GM12864 (cell line): ENCODE data around the gene CHCHD6.

Source experiments
- DNase-seq: peaks from one replicate; pipeline ENCODE4 v3.0.0-alpha.2; 2011; ENCODE audit warnings: low read depth
- H3K4me3 ChIP-seq: 2 replicates; pipeline ENCODE4 v1.5.1; 2011; ENCODE audit warnings: mild to moderate bottlenecking, low read depth, low read length, control low read depth
- CTCF ChIP-seq: IDR thresholded peaks from 2 replicates; pipeline ENCODE4 v1.5.1; 2011; ENCODE audit warnings: low read depth, mild to moderate bottlenecking, moderate library complexity, low read length, control low read depth, inconsistent platforms; ENCODE audit errors: missing control alignments

Gene CHCHD6

GRCh38 chr3:126832933-126833332 lies 128.9 kb downstream of the CHCHD6 start:
- H3K4me3 ChIP-seq, result no peak overlapping the region
- TF ChIP-seq CTCF, result no peak
- DNase-seq, result no peak

GRCh38 chr3:126834596-126835471 lies 130.8 kb downstream of the CHCHD6 start:
- no peak for TF ChIP-seq CTCF
- no peak overlapping the region for H3K4me3 ChIP-seq
- DNase-seq, result no peak

GRCh38 chr3:126835472-126836219 lies 131.6 kb downstream of the CHCHD6 start:
- TF ChIP-seq CTCF, result no peak
- no peak overlapping the region for H3K4me3 ChIP-seq
- no peak for DNase-seq

- no peak for DNase-seq
- H3K4me3 ChIP-seq, result no peak overlapping the region
- TF ChIP-seq CTCF, result no peak
Measured at GRCh38 chr3:126836220-126836860, 132.3 kb downstream of the CHCHD6 start.

- no peak overlapping the region for H3K4me3 ChIP-seq
- TF ChIP-seq CTCF, result no peak
- no peak for DNase-seq
Measured at GRCh38 chr3:126837773-126838172, 133.7 kb downstream of the CHCHD6 start.

GRCh38 chr3:126845920-126846715 lies 142.1 kb downstream of the CHCHD6 start:
- no peak for TF ChIP-seq CTCF
- DNase-seq, result no peak
- H3K4me3 ChIP-seq, result no peak overlapping the region
